GM10248 (cell line): ENCODE measurements around the gene PABPN1.
A peak's percentile ranks its signal among the peaks of the same experiment; 100 is the strongest.

ENCODE experiments used
- CTCF ChIA-PET: fragments of 300-600 bp; sonication (Branson Sonifier 250); formaldehyde crosslinking; extraction: SDS; loops from one replicate; lab custom pipeline; 2021; ENCODE audit warnings: antibody characterized with exemption; lab: Yijun Ruan, JAX
- POLR2A ChIA-PET: fragments of 350-650 bp; sonication (Branson Sonifier 250); formaldehyde crosslinking; extraction: SDS; loops from one replicate; lab custom pipeline; 2020; ENCODE audit warnings: antibody characterized with exemption; lab: Yijun Ruan, JAX
- DNase-seq: peaks from one replicate; pipeline ENCODE4 v3.0.0; 2012; ENCODE audit errors: extremely low spot score
- TF ChIP-seq, protein P1 (sequence below): IDR thresholded peaks from 2 replicates; pipeline ENCODE4 v1.5.1; 2012; ENCODE audit warnings: mild to moderate bottlenecking, low read depth; ENCODE audit errors: extremely low read depth, missing control alignments, control extremely low read depth

The PABPN1 gene

DNA sequence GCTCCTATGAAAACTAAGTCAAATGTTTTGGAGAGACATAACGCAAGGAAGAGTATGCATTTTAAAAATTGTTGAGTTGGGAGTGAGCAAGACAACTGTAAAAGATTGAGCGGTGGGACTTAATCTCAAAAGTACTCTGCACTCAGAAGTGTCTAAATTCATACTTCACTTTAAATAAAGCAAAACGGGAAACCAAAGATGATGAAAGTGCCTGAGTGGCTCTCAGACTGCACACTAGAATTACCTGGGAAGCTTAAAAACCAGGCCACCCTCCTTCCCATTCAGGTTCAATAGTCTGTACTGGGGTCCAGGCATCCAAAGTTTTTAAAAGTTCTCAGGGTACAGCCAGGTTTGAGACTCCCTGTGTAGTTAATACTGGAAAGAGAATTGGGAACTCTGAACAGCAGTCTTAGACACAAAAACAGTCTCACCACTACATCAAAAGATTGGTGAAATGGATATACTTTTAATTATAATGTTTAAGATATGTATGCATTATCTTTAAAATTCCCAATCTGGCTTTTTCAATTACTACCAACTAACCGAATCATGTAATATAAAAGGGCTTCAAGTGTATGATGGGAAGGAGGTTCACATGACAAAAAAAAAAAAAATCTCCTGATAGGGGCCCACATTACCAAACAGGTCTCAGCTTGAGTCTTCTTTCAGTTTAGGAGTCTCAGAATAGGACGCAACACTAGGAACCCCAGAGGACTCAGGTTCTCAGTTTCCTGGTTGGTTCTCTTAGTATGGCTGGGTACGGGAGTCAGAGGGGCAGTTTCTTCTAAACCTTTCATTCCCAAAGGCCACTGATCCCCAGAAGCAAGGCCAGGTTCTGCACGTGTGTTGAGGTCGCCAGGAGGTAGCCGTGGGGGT is 36.4 kb upstream of the PABPN1 start:
- peak; percentile 47 for DNase-seq
- POLR2A ChIA-PET: interaction anchor here (1.1 to 2.5 kb wide), 2 partner anchors 17 to 98 kb away, joined by 3 to 12 read pairs; partner anchors contain the start of gene PPP1R3E
- TF ChIP-seq, protein P1, sequence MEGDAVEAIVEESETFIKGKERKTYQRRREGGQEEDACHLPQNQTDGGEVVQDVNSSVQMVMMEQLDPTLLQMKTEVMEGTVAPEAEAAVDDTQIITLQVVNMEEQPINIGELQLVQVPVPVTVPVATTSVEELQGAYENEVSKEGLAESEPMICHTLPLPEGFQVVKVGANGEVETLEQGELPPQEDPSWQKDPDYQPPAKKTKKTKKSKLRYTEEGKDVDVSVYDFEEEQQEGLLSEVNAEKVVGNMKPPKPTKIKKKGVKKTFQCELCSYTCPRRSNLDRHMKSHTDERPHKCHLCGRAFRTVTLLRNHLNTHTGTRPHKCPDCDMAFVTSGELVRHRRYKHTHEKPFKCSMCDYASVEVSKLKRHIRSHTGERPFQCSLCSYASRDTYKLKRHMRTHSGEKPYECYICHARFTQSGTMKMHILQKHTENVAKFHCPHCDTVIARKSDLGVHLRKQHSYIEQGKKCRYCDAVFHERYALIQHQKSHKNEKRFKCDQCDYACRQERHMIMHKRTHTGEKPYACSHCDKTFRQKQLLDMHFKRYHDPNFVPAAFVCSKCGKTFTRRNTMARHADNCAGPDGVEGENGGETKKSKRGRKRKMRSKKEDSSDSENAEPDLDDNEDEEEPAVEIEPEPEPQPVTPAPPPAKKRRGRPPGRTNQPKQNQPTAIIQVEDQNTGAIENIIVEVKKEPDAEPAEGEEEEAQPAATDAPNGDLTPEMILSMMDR: no peak

GRCh38 chr14:23285530-23286019 is 35.7 kb upstream of the PABPN1 start:
- TF ChIP-seq, protein P1: no peak
- CTCF ChIA-PET: interaction anchor here (1.0 to 4.2 kb wide), 10 partner anchors 9 to 217 kb away, joined by 3 to 55 read pairs (median 6); partner anchors contain the start of genes PABPN1 and PPP1R3E
- DNase-seq: no peak
- POLR2A ChIA-PET: interaction anchor here (0.5 to 2.5 kb wide), 5 partner anchors 14 to 417 kb away, joined by 3 to 12 read pairs (median 3); partner anchors contain the start of gene PPP1R3E

More for the DNA sequence above, 36.4 kb upstream of the PABPN1 start:
- CTCF ChIA-PET: interaction anchor here (0.7 to 4.2 kb wide), 5 partner anchors 9 to 36 kb away, joined by 3 to 55 read pairs (median 4); partner anchors contain the start of genes PABPN1 and PPP1R3E

DNA sequence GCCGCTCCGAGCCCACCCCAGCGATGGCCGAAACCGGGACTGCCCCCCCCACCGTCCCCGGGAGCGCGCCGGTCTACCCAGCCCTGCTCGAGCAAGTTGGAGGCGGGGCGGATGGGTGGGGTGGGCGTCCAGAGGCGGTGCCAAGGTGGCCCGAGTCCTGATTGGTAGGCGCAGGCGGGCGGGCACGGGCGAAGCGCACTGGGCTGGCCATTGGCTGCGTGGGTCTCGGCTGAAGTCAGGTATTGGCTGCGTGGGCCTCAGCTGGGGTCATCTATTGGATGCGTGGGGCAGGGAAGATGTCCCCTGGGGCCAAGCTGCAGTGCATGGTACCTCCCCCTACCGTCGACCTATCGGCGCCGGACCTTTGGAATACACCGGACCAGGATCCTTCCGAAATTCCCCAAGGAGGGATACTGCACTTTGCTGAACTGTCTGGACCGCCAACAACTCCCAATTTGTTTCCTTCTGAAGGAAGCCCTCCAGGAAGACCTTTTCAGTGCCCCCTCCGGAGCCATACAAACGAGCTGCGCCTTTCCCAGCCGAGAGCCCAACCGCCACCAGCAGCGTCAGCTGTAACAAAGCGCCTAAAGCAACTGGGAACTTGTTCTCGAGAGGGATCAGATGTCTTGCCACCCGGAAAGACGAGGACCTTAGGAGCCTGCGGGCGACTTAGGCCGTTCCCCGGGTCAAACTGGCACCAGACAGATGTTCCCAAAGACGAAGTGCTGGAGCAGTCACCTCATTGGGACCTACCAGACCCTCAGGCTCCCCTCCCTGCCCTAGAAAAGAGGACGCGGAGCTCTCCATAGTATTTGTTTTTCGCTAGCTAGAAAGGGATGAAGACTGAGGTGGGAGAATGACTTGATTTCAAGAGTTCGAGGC is 35.0 kb upstream of the PABPN1 start, which contains the start of gene HOMEZ:
HOMEZ (minus strand) TSS at position 113 of the 882 bp plus-strand sequence. CDS start 180 bp downstream, outside the sequence.
- TF ChIP-seq, protein P1: no peak
- peak; percentile 97 for DNase-seq
- ChIA-PET POLR2A (interaction anchor here (0.5 to 2.5 kb wide), 8 partner anchors 11 to 418 kb away, joined by 3 to 12 read pairs (median 4); partner anchors contain the start of gene PPP1R3E), CTCF (interaction anchor here (0.7 to 4.2 kb wide), 15 partner anchors 9 to 271 kb away, joined by 3 to 55 read pairs (median 4); partner anchors contain the start of genes PABPN1 and PPP1R3E)

DNA sequence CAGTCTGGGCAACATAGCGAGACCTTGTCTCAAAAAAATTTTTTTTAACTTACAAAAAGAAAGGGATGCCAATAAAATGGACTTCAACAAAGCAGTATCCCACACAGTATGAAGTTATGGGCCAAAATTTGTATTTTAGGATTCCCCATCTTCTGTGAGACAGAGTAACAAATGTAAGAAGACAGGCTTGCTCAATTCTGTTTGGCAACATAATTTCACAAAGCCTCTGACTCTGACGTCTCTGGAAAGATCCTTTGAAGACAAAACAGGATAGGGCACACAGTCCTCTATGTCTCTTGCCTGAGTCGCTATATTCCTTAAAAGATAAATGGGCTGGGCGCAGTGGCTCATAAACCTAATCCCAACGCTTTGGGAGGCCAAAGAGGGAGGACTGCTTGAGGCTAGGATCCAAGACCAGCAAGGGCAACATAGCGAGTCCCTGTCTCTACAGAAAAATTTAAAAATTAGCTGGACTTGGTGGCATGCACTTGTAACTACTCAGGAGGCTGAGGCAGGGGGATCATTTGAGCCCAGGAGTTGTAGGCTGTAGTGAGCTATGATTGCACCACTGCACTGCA is 34.3 kb upstream of the PABPN1 start:
- ChIA-PET CTCF (interaction anchor here (0.8 to 4.2 kb wide), 12 partner anchors 8 to 271 kb away, joined by 3 to 55 read pairs (median 6); partner anchors contain the start of gene PPP1R3E), POLR2A (interaction anchor here (0.7 to 2.5 kb wide), 5 partner anchors 10 to 40 kb away, joined by 3 to 12 read pairs (median 4); partner anchors contain the start of gene PPP1R3E)
- no peak for DNase-seq
- TF ChIP-seq, protein P1: no peak

GRCh38 chr14:23294734-23295561 is 26.3 kb upstream of the PABPN1 start:
- no peak for DNase-seq
- TF ChIP-seq, protein P1: peak; percentile 76
- ChIA-PET POLR2A (interaction anchor here (0.8 kb wide), 1 partner anchor 26 kb away, joined by 4 read pairs; the partner anchor contains the start of gene PABPN1), CTCF (interaction anchor here (0.7 to 16.2 kb wide), 20 partner anchors 7 to 268 kb away, joined by 3 to 136 read pairs (median 5); partner anchors contain the start of genes BCL2L2, HOMEZ, PABPN1 and PPP1R3E)
